ENCODE results near the gene BAZ1A.

Gene BAZ1A, protein sequence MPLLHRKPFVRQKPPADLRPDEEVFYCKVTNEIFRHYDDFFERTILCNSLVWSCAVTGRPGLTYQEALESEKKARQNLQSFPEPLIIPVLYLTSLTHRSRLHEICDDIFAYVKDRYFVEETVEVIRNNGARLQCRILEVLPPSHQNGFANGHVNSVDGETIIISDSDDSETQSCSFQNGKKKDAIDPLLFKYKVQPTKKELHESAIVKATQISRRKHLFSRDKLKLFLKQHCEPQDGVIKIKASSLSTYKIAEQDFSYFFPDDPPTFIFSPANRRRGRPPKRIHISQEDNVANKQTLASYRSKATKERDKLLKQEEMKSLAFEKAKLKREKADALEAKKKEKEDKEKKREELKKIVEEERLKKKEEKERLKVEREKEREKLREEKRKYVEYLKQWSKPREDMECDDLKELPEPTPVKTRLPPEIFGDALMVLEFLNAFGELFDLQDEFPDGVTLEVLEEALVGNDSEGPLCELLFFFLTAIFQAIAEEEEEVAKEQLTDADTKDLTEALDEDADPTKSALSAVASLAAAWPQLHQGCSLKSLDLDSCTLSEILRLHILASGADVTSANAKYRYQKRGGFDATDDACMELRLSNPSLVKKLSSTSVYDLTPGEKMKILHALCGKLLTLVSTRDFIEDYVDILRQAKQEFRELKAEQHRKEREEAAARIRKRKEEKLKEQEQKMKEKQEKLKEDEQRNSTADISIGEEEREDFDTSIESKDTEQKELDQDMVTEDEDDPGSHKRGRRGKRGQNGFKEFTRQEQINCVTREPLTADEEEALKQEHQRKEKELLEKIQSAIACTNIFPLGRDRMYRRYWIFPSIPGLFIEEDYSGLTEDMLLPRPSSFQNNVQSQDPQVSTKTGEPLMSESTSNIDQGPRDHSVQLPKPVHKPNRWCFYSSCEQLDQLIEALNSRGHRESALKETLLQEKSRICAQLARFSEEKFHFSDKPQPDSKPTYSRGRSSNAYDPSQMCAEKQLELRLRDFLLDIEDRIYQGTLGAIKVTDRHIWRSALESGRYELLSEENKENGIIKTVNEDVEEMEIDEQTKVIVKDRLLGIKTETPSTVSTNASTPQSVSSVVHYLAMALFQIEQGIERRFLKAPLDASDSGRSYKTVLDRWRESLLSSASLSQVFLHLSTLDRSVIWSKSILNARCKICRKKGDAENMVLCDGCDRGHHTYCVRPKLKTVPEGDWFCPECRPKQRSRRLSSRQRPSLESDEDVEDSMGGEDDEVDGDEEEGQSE (N-terminal part only)

DNA sequence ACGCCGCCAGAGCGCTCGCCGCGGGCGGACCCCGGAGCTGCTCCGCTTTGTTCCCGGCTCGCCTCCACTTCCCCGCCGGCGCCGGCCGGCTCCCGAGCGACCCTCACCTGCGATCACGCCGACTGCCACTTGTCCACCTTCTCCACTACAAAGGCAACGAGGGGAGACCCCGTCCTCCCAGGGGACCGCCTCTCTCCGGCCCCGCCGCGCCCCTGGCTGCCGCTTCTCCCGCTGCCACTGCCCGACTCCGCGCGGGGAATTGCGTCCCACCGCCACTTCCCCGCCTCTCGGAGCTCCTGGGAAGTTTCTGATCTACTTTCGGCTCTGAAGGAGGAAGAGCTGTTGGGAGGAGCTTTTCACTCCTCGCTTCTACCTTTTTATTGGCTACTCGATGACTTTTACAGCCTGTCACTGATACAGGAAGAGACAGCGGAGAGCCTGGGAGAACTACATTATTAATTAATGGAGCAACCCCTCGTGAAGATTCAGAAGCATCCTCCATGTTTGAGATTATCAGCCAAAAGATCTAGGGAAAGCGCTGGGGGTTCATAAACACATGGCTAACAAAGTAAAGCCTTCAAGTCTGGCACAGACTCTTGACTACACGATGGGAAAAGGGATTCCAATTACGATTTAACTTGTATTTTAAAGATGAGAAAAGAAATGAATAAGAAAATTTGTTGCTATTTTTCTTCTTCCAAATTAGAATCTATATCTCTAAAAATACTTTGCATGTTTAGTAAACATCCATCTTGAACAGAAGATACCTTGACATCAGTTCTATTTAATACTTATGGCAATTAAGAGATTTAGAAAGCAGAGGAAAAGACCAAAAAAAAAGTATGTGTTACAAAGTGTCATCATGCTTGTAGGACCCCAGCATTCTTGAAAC lies at the start of gene BAZ1A:
Gene BAZ1A (minus strand): TSS at position 330 of the 892 bp plus-strand sequence. CDS start 756 bp downstream, outside the sequence.
- peak; percentile 94 for DNase-seq

- DNase-seq, result no peak
These were observed 45.2 kb upstream of the BAZ1A start for GRCh38 chr14:34920339-34920738.

DNA sequence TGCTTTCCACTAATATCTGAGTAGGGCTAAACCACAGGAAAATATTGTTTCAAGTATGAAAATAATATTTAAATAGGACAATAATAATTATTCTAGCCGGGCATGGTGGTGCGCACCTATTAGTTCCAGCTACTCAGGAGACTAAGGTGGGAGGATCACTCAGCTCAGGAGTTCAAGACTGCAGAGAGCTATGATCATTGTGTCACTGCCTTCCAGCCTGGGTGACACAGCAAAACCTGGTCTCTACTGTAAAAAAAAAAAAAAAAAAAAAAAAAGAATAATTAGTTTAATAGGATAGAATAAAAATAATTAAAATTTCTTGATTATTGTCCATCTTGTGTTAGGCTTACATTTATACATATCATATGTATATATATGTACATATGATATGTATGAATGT lies 38.5 kb upstream of the BAZ1A start:
- DNase-seq, result no peak

- no peak for DNase-seq
These were observed 37.8 kb upstream of the BAZ1A start for GRCh38 chr14:34912966-34913365.

DNA sequence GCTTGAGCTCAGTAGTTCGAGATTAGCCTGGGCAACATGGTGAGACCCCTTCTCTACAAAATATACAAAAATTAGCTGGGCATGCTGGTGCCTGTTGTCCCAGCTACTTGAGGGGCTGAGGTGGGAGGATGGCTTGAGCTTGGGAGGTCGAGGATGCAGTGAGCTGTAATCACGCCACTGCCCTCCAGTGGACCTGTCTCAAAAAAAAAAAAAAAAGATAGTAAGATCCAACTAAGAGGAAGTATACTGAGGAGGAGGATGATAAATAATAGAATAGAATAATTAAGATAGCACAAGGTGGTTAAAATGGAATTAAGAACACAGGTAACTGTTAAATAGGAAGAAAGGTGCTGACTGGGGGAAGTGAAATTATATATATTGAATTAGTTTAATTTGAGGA lies 37.0 kb upstream of the BAZ1A start:
- DNase-seq, result no peak

DNA sequence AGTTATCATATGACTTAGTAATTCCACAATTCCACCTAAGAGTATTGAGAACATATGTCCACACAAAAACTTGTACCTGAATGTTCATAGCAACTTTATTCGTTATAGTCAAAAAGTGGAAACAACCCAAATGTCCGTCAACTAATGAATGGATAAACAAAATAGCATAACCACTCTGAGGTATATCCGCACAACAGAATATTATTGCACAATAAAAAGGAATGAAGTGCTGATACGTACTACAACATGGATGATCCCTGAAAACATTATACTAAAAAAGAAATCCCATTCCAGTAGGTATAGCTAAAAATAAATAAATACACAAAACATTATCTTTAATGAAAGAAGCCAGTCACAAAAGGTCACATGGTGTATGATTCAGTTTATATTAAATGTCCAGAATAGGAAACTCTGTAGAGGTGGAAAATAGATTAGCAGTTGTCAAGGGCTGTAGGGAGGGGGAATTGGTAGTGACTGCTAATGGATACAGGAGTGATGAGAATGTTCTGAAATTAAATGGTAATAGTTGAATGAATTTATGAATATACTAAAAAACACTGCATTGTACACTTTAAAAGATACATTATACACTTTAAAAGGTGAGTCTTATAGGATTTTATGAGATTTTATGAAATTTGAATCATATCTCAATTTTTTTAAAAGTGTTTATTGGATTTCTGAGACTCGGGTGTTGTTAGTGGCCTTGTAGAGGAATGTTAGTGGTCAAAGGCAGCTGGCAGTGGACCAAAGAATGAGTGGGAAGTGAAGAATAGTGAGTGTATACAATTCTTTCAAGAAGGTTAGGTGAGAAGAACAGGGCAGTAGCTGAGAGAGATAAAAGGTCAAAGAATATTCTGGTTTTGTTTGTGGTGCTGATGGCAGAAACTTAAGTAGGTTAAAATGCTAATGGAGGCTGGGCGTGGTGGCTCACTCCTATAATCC lies 36.3 kb upstream of the BAZ1A start:
- no peak for DNase-seq

DNA sequence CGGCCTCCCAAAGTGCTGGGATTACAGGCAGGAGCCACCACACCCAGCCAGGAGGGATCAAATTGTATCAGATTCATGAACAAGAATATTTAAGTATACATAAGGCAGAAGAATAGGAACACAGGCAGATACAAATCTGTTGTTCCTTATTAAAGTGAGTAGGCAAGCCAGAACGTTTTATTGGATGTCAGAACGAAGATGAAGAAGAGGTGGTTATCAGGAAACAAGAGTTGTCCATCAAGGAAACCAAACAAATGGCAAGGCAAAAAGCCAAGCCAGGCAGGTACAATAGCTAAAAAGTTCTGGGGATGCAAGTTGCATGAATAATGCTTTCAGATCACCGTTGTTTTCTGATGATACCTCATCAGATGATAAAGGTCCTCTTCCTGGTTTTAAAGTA lies 31.1 kb upstream of the BAZ1A start:
- no peak for DNase-seq

DNA sequence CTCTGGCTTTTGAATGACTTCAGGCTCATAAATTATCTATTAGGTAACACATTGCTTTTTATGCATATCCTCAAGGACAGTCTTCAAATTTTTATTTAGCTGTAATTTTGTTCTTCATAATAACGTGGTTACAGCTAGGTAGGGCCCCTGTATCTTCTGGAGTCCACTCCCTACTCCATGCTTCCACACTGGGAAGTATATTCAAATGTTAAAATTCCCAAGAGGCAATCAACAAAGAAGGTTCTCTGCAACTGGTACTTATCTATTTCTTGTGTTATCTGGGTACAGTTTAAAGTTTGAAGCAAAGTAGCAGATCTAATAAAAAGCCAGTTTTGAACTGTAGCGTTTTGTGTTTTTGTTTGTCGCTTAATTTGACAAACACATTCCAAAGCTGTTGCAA lies 20.1 kb upstream of the BAZ1A start:
- no peak for DNase-seq

GRCh38 chr14:34890937-34891336 lies 15.8 kb upstream of the BAZ1A start:
- no peak for DNase-seq

DNA sequence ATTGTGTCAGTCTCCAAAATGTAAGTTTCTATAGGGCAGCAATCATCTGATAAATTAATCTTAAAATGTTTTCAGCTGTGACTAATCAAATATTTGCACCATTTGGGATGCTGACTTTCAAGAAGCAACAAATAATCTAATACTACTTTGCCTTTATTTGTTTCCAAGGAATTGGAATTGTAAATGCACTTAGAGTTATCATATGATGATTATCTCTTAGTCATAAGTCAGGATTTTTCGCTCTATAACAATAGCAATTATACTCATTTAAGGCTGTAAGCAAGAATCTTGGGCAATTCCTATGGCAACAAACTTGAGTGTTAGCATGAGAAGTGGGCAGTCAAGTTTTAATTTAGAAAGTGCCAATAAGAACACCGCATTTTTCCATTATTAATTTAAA lies 13.0 kb upstream of the BAZ1A start:
- DNase-seq, result no peak

GRCh38 chr14:34883954-34884353 lies 8.8 kb upstream of the BAZ1A start:
- no peak for DNase-seq

GRCh38 chr14:34874386-34875030 lies 652 bp downstream of the BAZ1A start:
- peak; percentile 55 for DNase-seq

GRCh38 chr14:34873589-34874385 lies 1.4 kb downstream of the BAZ1A start:
- DNase-seq, result peak; percentile 45

DNA sequence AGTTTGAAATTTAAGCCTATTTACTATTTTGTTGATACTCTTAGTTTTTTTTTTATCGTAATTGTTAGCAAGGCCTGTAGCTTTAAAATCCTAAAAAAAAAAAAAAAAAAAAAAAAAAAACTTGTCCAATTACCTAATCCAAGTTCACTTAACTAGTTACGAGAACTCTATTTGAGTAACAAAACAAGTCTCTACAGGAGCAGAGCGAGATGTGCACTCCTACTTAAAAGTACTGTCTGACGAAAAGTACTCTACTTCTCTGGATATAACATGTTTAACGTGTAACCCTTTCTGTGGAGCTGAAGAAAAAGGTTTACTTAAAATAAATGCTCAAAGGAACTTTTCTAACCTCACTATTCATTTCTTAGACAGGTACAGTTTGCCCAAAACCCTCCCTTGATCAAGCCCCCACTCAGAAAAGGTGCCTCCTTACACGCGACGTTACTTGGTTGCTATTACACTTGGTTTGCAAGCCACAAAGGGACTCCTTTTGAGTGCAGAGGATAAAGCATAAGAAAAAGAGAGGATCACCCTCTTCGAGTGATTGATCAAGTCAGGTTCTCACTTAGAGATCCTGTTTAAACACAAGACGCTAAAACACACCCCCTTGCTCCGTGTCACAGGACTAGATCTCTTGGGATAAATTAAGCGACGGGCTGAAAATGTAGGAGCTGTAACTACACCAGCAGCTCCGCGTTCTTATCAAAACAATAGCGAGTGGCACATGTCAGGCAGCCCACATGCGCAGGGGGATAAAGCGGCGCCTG lies 2.2 kb downstream of the BAZ1A start:
- no peak for DNase-seq

- DNase-seq, result no peak
These were observed 8.0 kb downstream of the BAZ1A start for GRCh38 chr14:34867199-34867598.

- no peak for DNase-seq
These were observed 9.1 kb downstream of the BAZ1A start for GRCh38 chr14:34865889-34866574.

- no peak for DNase-seq
These were observed 11.3 kb downstream of the BAZ1A start for GRCh38 chr14:34863844-34864243.

GRCh38 chr14:34858765-34859164 lies 16.4 kb downstream of the BAZ1A start:
- no peak for DNase-seq

Measured in NCI-H510A (cell line).